GM21515 (cell line): ENCODE measurements around the gene RSPH4A.
A peak's percentile ranks its signal among the peaks of the same experiment; 100 is the strongest.
"Not testable (repeated sequence)": the region's sequence is repeated elsewhere in the genome, so short reads cannot be mapped to it uniquely, and the experiment has no call there.

Experiments used
- ATAC-seq: cut with Tn5 transposase; IDR thresholded peaks from one replicate; pipeline ENCODE4 v1.9.1; 2021; ENCODE audit not compliant: unreplicated experiment

RSPH4A gene

DNA sequence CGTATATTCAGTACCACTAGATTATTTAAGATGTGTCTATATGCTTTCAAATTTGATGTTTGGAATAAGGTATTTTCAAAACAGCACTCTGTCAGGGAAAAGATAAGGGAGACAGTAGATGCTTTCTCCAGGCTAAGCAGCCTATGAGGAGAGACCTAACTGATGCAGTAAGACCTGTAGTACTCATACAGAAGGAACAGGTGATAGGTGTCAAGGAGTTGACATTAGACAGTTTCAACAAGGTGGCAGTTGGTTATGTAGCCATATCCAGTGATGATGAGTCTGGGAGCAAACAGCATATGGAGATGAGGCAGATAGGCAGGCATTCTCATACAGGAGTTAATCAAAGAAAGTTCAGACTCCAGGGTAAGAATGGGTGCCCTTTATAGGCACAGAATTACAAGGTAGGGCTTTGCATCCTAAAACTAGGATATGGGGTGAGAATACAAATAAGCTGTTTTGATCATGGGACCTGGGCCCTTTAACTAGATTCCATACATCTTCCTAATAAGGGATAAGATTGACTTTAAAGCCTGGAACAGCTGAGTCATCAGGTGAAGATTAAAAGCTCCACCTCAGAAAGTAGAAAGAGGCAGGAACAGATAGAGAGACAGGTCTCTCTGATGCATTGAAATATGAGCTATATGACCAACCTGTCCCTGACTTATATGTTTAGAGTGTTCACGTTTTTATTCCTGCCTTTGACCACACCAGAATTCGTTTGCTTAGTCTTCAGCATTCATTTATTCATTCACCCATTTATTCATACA lies 7.9 kb downstream of the RSPH4A start:
- no peak for ATAC-seq

GRCh38 chr6:116625872-116626271 lies 9.6 kb downstream of the RSPH4A start:
- no peak for ATAC-seq

GRCh38 chr6:116629563-116629981 lies 13.3 kb downstream of the RSPH4A start:
- no peak for ATAC-seq

DNA sequence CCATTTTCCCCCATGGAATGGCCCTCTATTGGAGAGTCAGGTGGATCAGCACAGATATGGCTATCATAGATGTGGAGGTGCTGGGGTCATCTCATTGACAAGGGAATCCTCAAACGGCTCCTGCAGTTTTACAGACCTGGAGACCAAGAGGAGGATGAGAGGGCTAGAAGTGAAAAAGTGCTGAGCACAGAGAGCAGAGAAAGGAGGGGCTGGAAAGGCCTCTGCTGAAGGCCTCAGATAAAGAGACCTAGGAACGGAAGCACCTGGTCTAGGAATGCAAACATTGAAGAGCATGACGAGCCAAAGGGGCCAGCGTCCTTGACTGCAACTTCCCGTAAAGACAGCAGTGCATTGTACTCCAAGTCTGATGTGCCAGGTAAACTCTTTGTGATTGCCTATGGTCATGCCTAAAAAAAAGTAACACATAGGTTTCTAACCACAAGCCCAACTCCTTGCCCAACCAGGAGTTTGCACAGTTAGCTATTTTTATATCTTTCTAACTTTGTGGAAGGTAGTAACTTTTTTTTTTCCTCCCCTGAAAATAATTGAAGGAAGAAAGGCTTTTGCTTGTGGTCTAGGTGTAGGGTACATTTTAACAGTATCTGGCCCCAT lies 15.2 kb downstream of the RSPH4A start:
- no peak for ATAC-seq

DNA sequence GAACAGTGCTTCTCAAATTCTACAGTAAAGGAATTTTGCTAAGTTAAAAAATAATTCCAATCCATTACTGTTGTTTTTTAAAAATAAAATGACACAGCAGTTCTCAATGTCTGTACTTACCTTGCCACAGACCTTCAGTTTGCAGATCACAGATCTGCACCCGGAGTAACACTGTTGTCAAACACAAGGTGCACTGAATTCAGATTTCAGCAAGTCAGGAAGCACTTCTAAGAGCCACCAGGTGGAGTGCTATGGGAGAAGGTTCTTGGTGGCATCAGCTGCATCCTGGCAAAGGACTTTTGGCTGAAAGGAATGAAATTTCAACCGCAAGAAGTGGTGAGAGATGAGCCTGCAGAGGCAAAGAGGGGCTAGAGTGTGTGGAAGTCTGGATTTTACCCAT lies 17.4 kb downstream of the RSPH4A start:
- ATAC-seq = no peak

GRCh38 chr6:116648156-116648555 lies 31.9 kb downstream of the RSPH4A start:
- ATAC-seq = no peak

- ATAC-seq = no peak
These were observed 32.9 kb downstream of the RSPH4A start for GRCh38 chr6:116649129-116649528.

DNA sequence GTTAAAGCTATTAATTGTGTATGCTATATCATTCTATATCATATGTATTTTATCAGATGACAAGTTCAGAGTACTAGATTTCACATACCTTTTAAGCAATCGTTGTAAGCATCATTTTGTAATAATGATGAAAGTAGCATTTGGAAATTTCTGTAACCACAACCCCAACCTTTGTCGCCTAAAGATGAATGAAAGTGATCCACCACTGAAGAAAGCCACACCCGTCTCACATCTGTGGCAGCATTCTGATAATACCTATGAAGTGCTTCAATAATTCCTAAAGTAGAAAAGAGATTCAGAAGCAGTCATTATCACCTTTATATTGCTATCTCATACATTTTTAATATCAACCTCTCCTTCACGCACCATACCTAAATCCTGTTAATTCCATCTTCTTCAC lies 35.6 kb downstream of the RSPH4A start:
- ATAC-seq = no peak

GRCh38 chr6:116661594-116661993 lies 45.3 kb downstream of the RSPH4A start:
- ATAC-seq = no peak

GRCh38 chr6:116662202-116662601 lies 45.9 kb downstream of the RSPH4A start:
- no peak for ATAC-seq

- ATAC-seq = no peak
These were observed 47.0 kb downstream of the RSPH4A start for GRCh38 chr6:116663308-116663707.

DNA sequence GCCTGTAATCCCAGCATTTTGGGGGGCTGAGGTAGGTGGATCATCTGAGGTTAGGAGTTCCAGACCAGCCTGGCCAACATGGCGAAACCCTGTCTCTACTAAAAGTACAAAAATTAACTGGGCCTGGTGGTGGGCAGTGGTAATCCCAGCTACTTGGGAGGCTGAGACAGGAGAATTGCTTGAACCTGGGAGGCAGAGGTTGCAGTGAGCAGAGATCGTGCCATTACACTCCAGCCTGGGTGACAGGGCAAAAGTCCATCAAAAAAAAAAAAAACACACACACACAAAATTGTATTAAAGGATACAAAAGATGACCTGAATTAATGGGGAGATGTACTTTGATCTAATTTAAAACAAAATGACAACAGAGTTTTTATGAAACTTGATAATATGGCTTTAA lies 47.9 kb downstream of the RSPH4A start:
- not testable (repeated sequence) for ATAC-seq

DNA sequence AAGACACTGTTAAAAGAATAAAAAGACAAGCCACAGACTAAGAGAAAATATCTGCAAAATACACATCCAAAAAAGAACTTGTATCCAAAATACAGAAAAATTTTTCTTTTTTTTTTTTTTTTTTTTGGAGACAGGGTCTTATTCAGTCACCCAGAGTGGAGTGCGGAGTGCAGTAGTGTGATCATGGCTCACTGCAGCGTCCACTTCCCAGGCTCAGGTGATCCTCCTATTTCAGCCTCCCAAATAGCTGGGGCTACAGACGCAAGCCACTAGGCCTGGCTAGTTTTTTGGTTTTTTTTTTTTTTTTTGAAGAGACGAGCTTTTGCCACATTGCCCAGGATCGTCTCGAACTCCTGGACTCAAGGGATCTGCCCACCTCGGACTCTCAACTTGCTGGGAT lies 49.2 kb downstream of the RSPH4A start:
- ATAC-seq = no peak

DNA sequence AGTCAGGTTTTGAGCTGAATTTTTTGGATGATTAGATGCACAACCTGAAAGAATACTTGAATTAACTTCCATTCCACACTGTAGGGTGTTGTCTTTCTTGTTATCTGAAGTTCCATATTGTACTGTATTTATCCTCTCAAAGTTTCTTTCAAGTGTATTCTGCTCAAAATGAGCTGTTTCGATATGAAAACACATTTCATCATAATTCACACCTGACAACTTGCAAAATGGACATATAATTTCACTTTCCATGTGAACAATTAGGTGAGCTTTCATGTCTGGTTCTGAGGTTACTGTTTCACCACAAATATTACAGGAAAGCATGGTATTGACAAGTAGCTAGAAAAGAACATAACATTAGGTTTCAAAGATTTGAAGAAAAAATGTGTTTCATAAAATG lies 50.6 kb downstream of the RSPH4A start:
- peak; percentile 51 for ATAC-seq

DNA sequence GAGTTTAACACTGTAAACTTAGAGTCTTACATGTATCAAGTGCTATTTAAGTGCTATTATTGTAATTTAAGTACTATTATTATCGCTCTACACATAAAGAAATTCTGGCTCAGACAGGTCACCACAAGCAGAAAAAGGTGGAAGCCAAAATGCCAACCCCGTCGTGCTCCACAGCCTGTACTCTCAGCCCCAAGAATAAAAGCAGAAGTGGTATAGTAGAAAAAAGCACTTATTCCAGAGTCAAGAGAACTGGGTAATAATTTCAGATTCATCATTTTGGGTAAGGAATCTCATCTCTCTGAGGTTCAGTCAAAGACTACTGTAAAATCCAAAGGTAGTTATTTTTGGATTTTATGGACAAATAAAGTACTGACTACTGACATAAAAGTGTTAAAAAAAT lies 51.3 kb downstream of the RSPH4A start:
- peak; percentile 43 for ATAC-seq

GRCh38 chr6:116672306-116672705 lies 56.0 kb downstream of the RSPH4A start:
- ATAC-seq = no peak

GRCh38 chr6:116676021-116676420 lies 59.7 kb downstream of the RSPH4A start:
- ATAC-seq = no peak

GRCh38 chr6:116680880-116681672 lies 64.8 kb downstream of the RSPH4A start, which contains the start of gene KPNA5:
TSS of gene KPNA5 (plus strand) at chr6:116681211. CDS start at chr6:116681335, 124 bp downstream.
- peak; percentile 98 for ATAC-seq

DNA sequence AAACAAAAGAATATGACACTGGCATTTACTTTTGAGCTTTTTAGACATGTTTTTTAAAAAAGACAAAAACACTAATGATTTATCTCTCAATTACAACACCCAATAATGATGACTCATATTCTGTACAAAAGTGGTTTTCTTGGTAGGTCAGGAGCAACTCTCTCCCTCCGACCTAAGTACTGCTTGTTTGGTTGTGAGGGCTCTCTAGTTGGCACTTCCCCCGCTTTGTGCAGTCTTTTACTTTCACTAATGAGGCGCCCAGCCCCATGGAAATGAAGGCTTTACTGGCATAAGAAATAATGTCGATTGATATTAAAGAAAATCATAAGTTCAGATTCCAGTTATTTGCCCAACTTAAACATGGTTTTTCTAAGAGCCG lies 66.0 kb downstream of the RSPH4A start:
- peak; percentile 20 for ATAC-seq
